ENCODE results near the gene ASAP3.

ASAP3 gene

DNA sequence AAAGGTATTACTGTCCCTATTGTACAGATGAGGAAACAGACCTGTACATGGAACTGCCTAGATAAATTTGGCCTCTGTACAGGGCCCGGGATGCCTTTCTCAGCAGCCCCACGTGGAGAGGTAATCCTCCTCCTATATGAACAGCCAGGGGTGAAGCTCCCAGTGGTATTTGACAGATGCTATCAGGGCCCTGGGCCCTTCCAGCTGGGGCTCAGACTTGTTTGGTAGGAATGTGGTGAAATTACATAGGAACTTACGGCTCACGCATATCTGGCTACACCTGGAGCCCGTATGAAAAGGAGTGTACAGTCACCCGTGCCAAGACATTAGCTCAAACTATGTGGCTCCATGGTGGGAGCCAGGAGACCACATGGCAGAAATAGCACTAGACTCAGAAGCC, 34.7 kb downstream of the ASAP3 start:
- no peak for DNase-seq (ENCODE audit: low spot score)

DNA sequence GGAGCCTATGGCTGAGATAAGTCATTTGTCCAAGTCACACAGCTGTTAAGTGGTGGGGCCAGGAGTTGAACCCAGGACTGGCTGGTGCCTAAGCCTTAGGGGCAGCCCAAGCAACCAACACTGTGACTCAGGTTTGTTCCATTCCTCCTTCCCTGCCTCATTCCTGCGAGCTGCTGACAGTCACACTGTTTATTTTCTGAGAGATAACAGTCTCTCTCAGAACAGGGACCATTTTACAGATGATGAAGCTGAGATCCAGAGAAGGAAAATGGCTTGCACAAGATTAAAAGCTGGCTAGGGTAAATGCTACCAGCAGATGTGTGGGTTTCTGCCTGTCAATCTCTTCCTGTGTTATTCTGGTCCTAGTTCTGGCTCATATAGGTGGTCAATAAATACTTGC, 35.1 kb downstream of the ASAP3 start:
- DNase-seq (ENCODE audit: low spot score), result no peak

DNA sequence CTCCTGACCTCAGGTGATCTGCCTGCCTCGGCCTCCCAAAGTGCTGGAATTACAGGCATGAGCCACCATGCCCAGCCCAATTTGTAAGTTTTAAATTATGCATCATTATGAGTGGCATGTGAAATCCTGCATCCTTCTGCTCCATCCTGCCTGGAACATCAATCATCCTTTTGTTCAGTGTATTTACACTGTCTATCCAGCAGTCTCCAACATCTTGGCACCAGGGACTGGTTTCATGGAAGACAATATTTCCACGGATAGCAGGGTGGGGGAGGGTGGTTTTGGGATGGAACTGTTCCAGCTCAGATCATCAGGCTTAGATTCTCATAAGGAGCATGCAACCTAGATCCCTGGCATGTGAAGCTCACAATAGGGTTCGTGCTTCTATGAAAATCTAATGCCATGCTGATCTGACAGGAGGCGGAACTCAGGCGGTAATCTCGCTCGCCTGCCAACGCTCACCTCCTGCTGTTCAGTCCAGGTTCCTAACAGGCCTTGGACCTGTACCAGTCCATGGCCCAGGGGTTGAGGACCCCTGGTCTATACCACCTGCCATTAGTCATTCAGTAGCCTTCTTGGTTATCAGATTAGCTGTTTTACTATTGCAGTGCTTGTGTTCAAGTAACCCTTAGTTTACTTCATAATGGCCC, 37.2 kb downstream of the ASAP3 start:
- no peak for DNase-seq (ENCODE audit: low spot score)

DNA sequence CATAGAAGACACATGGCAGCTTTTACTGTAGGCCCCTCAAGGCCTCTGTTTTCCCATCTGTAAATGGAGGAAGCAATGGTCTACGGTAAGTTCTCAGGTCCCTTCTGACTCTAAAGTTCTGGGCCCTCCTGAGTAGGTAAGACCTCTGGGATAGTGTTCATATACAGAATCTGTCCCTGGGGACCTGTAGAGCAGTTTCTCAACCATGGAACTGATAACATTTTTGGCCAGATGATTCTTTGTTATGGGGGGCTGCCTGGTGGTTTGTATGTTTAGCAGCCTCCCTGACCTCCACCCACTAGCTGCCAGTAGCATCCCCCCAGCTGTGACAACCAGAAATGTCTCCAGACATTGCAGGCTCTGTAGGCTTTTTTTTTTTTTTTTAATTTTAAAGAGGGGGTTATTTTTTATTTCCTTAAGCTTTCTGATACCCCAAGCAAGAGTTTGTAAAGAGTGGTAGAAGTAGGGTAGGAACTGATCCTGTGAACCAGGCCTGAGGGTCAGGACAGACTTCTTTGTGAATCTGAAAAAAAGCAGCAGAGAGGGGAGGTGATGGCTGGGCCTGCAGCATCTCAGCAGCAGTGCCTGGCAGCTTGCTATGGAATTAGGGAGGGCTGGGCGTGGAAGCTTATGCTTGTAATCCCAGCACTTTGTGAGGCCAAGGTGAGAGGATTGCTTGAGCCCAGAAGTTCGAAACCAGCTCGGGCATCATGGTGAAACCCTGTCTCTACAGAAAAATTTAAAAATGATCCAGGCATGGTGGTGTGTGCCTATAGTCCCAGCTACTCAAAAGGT, 39.2 kb downstream of the ASAP3 start:
- DNase-seq (ENCODE audit: low spot score), result no peak

DNA sequence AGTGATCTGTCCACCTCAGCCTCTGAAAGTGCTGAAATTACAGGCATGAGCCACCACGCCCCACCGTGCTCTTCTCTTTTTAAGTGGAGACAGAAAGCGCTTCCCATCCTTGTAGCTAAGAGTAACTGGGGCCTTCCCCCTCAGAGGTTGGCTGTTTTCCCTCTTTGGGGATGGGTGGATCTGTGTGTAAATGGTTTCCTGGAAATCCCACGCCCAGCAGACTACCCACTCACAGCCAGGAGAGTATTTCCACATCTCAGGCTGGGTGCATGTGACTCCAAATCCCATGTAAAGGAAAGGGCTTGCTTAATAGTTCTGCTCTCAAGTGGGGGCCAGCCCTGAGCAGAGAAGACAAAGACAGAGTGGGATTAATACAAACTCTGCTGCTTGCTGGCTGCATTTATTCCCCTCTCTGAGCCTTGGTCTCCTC, 39.9 kb downstream of the ASAP3 start:
- DNase-seq (ENCODE audit: low spot score), result no peak

DNA sequence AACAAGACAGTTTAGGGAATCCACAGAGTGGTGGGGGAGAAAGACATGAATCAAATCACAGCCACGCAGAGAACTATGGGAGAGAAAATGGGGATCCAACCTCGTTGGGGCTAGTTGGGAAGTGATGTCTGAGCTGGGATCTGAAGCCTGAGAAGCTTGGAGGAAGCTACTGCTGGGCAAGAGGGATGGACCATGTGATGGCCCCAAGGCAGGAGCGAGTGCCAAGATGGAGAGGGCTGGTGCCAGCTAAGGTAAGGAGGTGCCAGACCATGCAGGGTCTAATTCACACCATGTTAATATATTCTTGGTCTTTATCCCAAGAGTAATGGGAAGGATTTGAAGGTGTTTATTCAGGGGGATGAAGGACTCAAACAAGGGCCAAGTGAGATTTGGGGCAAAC, 41.2 kb downstream of the ASAP3 start:
- DNase-seq (ENCODE audit: low spot score), result no peak

DNA sequence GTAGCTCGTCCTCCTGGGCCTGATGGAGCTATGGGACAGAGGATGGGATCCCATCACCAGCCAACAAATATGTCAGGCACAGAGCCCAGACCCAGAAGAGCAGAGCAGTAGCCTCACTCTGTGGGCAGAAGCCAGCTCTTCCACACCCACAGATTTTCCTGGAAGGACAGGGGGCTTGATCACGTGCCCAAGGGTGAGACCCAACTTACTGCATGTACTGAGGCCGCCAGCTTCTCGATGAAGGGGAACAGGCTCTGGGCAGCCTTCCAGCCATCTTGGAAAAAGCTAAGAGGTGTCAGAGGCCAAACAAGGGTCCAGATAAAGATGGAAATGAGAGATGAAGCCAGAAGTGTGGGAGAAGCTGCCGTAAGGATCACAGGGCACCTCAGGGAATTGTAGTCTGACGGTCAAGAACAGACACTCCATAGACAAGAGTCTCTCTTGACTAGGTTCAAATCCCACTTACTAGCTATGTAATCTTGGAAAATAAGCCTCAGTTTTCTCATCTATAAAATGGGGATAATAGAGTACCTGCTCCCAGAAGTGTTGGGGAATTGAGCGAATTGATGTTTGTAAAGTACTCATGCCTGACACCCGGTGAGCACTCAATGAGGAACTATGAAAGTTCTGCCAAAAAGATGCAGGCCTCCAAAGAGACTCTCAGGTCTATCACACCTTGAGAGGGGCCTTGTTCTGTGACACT, 42.4 kb downstream of the ASAP3 start:
- DNase-seq (ENCODE audit: low spot score), result no peak

DNA sequence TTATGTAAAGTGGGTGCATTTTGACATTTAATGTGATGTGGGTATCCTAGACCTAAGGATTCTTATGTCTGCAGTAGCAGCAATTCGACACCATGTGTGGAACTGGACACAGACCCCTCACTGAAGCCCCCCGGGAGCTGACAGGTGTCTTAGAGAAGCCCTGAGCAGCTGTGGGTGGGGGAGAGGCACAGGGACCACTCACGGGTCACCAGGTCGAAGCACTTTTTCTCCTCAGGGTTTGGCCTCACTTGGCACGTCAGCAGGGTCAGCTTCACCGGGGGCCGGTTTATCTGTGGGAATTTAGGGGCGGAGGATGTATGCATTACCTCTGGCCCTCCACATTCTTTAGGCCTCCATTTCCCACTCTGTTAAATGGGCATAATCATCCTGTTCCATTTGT, 45.4 kb downstream of the ASAP3 start:
- DNase-seq (ENCODE audit: low spot score), result no peak

DNA sequence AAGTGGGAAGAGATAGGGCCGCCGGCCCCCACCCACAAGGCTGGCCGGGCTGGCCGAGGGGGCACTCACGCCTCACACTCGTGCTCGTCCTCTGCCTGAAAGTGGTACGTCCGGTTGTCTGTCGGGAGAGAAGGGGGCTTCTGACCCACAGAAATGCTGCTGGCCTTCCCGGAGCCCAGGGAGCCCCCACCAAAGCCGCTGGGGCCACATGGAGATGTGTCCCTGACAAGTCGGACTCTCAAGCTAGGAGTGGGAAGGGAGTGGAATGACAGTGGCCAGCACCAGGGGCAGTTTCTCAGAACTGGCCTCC, 46.7 kb downstream of the ASAP3 start:
- no peak for DNase-seq (ENCODE audit: low spot score)

DNA sequence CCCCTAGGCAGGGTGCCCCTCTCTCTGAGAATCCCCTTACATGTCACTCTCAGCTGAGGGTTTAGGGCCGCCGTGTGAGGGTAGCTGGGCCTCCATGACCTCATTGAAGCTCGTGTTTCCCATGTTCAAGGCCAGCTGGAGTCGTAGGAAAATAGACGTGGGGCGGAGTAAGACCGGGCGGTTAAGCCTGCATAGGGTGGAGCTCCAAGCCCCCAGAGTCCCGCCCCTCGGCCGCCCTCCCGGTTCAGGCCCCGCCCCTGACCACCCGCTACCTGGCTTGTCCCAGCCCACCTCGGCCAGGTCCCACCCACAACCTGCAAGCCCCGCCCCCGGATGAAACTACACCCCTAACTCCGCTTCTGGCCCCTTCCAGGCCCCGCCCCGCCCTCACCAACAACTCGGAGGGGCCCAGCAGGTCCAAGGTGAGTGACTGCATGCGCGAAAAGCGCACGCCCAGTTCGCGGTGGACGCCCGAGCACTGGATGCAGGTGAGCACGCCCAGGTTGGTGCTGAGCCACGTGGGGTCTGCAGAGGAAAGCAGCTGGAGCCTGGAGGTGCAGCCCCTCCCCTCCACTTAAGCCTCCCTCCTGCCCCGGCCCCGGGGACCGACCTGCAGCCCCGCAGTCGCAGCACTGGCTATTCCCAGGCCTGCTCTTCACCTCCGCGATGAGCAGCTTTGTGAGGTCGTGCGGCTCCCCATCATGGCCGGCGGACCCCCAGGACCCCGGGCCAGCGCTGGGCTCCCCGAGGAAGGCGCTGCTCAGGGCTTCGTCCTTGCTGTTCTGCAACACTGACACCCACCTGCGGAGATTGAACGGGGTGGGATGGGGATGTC, 47.2 kb downstream of the ASAP3 start:
- peak; percentile 39 for DNase-seq (ENCODE audit: low spot score)

DNA sequence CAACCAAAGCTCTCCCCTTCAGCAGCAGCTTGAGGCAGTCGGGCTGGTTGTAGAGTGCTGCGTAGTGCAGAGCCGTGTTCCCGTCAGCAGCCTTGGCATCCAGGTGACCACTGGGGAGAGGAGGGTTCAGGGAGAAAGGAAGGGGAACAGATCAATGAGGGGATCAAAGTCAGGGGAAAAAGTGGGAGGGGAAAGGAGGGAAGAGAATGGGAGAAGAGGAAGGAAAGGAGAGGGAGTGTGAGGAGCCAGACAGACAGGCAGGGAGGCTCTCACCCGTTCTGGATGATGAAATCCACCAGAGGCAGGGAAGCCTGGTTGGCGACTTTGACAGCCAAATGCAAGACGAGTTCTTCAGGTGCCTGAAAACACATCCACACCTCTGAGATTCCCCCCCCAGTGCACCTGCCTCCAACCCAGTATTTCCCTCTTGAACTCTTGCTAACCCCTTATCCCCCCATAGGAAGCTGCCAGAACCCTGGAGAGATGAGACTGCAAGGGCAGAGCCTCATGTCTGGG, 49.7 kb downstream of the ASAP3 start:
- DNase-seq (ENCODE audit: low spot score), result no peak

DNA sequence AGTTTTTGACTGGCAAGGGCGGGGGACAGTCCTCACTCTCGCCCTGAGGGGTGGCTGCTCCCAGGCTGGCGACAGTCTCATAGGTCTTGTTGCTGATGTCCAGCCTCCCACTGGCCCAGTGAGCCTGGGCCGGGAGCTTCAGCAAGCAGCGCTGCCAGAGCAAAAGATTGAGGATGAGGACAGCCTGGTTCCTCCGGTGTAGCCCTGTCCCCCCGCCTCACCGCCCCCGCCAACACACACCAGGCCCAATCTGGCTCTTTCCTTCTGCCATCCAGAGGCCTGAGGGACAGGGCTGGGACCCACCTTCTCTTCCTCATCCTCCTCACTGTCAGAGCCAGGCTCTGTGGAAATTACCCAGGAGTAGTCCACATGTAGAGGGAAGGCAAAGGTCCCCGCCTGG, 50.9 kb downstream of the ASAP3 start:
- no peak for DNase-seq (ENCODE audit: low spot score)

DNA sequence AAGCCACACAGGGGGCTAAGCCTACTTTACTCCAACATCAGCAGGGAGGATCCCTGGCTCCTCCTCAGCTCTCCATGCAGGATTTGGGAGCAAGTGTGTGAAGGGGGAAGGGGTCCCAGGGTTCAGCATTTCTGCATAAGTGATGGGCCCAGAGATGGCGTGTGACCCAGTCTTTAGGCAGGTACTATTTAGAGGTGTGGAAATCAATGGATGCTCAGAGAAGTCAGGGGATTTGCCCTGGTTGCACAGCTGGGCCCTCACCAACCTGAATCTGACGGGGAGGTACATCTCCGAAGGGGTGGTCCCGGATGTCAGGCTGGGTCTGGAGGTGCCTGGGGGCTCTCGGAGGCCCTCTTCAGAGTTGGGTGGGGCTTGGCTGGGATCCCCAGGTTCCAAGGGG, 52.5 kb downstream of the ASAP3 start:
- DNase-seq (ENCODE audit: low spot score), result no peak

DNA sequence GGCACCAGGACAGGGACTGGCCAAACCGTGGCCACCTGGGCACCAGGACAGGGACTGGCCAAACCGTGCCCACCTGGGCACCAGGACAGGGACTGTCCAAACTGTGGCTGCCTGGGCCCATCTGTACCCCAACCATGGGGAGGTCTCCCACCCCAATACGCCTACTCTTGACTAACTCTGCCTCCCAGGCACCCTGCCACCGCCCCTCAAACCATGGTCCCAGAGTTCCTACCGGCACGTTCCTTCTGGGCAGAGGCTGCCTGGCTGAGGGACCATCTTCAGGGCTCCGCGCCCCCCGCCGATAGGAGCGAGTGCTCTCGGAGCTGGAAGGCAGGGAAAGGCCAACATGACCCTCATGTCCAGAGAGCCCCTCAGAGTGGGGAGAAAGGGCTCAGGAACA, 53.2 kb downstream of the ASAP3 start:
- no peak for DNase-seq (ENCODE audit: low spot score)

DNA sequence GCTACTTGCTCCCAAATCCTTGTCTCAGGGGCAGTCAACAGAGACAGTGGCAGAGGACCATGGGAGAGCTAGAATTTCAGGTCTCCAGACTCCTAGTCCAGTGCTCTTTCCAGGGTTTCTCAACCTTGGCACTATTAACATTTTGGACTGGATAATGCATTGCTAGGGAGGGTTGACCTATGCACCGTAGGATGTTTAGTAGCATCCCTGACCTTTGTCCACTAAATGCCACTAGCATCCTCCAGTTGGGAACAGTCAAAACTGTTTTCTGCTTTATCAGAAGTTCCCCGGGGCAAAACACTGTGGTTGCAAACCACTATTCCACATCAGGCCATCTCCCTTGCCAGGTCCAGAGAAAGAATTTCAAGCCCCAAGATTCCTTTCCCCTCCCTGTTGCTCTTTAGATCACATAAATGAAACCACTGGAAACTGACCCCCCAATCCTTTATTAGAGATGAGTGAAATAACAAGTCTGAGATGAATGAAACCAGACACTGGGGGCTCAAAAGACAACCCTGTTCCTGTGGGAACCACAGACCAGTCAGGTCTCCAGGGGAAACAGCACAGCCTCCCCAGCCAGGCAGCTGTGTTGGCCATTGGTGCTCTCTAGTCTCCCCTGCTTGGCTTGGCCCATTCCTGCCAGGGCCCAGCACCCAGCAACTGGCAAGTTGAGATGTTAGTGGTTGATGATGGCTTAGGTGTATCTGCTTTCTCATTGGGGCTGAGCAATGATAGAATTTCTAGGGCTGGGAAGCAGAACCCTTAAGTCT, 55.7 kb downstream of the ASAP3 start:
- DNase-seq (ENCODE audit: low spot score), result no peak

DNA sequence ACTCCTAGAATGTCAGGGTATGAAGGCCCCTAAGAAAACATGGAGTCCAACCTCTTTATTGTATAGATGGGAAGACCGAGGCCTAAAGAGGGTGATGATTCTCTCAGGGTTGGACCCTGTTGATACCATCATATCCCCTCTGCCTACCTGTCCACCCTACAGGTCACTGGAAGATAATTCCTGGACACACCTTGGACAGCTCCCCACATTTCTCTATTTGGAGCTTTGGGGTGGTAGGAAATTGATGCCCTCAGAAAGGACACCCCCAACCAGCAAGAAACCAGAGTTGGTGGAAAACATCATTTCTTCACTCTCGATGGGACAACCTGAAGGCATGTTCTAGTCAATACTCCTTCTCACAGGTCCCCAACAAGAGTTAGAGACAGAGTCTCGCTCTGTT, 56.4 kb downstream of the ASAP3 start:
- no peak for DNase-seq (ENCODE audit: low spot score)

DNA sequence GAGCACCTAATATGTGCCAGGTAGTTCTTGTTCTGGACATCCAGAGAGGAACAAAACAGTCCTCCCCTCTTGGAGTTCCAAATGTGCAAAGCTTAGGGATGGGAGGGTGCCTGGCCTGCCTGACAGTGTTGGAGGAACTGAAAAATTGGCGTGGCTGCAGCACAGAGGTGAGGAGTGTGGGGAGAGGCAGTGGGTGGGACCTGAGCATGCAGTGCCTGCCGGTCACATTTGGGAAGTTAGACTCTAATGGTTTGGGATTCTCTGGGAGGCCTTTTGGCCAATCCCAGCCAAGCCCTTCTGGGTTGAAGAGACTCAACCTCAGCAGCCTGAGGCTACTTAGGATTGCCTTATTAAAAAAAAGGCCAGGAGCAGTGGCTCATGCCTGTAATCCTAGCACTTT, 57.2 kb downstream of the ASAP3 start:
- DNase-seq (ENCODE audit: low spot score), result no peak

DNA sequence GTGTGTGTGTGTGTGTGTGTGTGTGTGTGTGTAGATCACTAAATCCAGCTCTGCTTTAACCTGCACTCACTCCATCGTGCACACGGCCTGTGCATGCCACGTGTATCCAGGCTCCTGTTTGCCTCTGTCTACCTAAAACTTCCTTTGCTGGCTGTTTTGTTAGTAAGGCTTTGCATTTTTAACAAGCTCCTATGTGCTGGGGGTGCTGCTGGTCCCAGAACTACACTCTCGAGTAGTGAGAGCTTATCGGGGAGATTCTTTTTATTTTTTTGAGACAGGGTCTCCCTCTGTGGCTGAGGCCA, 58.8 kb downstream of the ASAP3 start:
- no peak for DNase-seq (ENCODE audit: low spot score)

DNA sequence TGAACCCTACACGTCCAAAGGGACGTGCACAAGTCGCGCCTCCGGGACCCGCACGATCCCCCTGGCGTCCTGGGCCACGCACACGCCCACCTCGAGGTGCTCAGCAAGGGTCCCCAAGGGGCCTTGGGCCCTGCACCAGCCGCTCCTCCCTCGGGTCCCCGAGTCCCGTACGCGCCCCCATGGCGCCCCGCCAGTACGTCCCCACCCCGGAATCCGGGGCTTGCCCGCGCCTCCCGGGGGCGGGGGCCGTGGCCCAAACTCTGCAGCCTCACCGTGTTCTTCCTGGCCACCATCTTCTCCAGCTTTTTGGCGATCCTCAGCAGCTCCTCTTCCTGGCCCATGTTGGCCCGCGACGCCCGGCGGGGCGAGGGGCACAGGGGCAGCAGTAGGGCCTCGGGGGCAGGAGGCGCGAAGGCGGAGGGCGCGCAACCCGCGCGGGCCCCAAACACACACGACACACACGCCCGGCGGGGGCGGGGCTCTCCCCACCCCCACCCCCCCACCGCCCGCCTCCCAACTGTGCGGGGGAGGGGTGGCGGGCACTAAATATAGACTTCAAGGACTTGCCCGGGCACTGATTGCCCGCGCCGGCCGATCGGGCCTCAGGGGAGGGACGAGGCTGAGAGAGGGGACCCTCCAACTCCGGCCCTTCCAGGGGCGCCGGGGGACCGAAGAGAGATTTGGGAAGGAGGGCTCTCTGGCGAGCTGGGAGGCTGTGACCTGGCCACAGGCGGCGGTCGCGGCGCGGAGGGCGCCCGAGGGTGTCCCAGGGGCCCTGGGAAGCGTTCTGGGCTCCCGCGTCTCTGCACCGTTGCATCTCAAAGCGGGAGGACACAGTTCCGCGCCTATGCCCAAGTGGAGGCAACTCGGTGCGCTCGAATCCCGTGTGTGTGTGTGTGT, 59.4 kb downstream of the ASAP3 start, which contains the start of gene TCEA3:
Gene TCEA3 (minus strand): TSS at position 456 of the 900 bp plus-strand sequence. CDS start 115 bp downstream, at position 341.
- peak; percentile 17 for DNase-seq (ENCODE audit: low spot score)

Measured in CD4-positive, alpha-beta T cell treated with Interleukin-2 at 100 ng/mL for 4 hours (primary cell).